ENCODE measurements around the gene RBM19.

The RBM19 gene

DNA sequence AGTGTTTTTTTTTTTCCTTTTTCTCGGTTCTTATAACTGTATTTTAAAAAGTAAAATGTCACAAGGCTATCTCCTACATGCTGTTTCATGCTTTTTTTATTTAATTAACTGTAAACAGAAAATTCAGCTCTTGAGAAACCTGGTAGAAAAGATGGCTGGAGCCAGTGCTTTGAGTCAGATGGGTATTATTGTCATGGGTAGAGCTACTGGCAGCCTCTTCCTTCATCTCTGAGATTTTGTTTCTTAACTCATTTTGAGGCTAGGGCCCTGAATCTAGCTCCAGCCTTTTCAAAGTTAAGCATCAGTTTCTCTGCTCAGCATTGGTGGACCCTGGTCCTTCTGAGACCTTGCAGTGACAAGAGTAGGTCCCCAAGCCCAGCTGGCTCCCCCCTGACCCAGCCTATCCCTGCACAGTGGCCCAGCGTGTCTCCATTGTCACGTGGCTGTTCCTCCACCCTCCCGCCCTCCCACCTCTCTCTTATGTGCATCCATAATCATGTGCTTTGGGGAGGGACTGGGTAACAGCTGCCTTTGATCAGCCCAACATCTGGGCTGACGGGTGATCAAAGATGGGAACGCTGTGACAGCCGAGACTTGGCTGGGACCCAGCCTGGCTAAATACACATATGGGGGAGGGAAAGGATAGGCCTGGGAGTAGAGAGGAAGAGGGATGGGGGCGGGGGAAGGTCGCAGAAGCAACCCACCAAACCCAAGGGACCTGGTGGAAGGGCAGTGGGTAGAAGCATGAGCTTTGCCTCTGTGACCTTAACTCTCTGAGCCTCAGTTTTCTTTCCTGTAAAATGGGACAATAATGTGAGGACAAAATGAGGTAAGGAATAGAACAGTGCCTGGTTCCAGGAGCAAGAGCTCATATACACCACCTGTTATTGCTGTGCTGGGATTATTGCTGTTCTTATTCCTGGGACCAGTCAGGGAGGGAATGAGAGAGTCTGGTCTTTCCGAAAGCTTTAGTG is 24.4 kb upstream of the RBM19 start:
- Histone ChIP-seq H3K9ac (ENCODE audit: low read length) (no peak overlapping the region), H2AFZ (ENCODE audit: low read length) (no peak overlapping the region), H3K27me3 (ENCODE audit: insufficient read depth, low read length) (peaks cover 5% of the 10 kb centered on the region; the same call in 1 of the 2 replicates), H3K4me3 (ENCODE audit: low read depth, low read length, poor library complexity, severe bottlenecking) (no peak overlapping the region), H3K9me3 (ENCODE audit: low read length) (no peaks in the 10 kb centered on the region), H3K79me2 (ENCODE audit: insufficient read depth, low read length) (no peaks in the 10 kb centered on the region), H3K27ac (ENCODE audit: low read depth, low read length, poor library complexity, severe bottlenecking) (no peak overlapping the region), H3K36me3 (ENCODE audit: insufficient read depth, low read length) (no peaks in the 10 kb centered on the region), H3K9me2 (ENCODE audit: low read depth, low read length) (no peaks in the 10 kb centered on the region), H3K4me1 (ENCODE audit: insufficient read depth, low read length, severe bottlenecking) (no peaks in the 10 kb centered on the region), H3K4me2 (ENCODE audit: low read length) (no peak overlapping the region), H4K20me1 (ENCODE audit: insufficient read depth, low read length) (no peaks in the 10 kb centered on the region), H3F3A (ENCODE audit: insufficient read depth, low read length) (no peaks in the 10 kb centered on the region)
- TF ChIP-seq EZH2 (IDR thresholded peaks at IDR 0.05; ENCODE audit: borderline replicate concordance, low read length), result no peak
- TF ChIP-seq, protein P1, sequence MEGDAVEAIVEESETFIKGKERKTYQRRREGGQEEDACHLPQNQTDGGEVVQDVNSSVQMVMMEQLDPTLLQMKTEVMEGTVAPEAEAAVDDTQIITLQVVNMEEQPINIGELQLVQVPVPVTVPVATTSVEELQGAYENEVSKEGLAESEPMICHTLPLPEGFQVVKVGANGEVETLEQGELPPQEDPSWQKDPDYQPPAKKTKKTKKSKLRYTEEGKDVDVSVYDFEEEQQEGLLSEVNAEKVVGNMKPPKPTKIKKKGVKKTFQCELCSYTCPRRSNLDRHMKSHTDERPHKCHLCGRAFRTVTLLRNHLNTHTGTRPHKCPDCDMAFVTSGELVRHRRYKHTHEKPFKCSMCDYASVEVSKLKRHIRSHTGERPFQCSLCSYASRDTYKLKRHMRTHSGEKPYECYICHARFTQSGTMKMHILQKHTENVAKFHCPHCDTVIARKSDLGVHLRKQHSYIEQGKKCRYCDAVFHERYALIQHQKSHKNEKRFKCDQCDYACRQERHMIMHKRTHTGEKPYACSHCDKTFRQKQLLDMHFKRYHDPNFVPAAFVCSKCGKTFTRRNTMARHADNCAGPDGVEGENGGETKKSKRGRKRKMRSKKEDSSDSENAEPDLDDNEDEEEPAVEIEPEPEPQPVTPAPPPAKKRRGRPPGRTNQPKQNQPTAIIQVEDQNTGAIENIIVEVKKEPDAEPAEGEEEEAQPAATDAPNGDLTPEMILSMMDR (IDR thresholded peaks at IDR 0.05; ENCODE audit: low read length), result no peak

- no peak overlapping the region for H3K9ac ChIP-seq (ENCODE audit: low read length)
- H3K27ac ChIP-seq (ENCODE audit: low read depth, low read length, poor library complexity, severe bottlenecking), result no peak overlapping the region
- H3K4me3 ChIP-seq (ENCODE audit: low read depth, low read length, poor library complexity, severe bottlenecking), result no peak overlapping the region
- H2AFZ ChIP-seq (ENCODE audit: low read length), result no peak overlapping the region
- no peaks in the 10 kb centered on the region for H3K79me2 ChIP-seq (ENCODE audit: insufficient read depth, low read length)
- H3K4me1 ChIP-seq (ENCODE audit: insufficient read depth, low read length, severe bottlenecking), result no peaks in the 10 kb centered on the region
- H3K4me2 ChIP-seq (ENCODE audit: low read length), result no peak overlapping the region
- no peaks in the 10 kb centered on the region for H3K36me3 ChIP-seq (ENCODE audit: insufficient read depth, low read length)
- H4K20me1 ChIP-seq (ENCODE audit: insufficient read depth, low read length), result no peaks in the 10 kb centered on the region
- TF ChIP-seq, protein P1 (IDR thresholded peaks at IDR 0.05; ENCODE audit: low read length), result no peak
- no peak for TF ChIP-seq EZH2 (IDR thresholded peaks at IDR 0.05; ENCODE audit: borderline replicate concordance, low read length)
- no peaks in the 10 kb centered on the region for H3K9me2 ChIP-seq (ENCODE audit: low read depth, low read length)
- no peaks in the 10 kb centered on the region for H3K9me3 ChIP-seq (ENCODE audit: low read length)
- peaks cover 5% of the 10 kb centered on the region; the same call in 1 of the 2 replicates for H3K27me3 ChIP-seq (ENCODE audit: insufficient read depth, low read length)
- H3F3A ChIP-seq (ENCODE audit: insufficient read depth, low read length), result no peaks in the 10 kb centered on the region
Measured at GRCh38 chr12:113988976-113989375, 22.9 kb upstream of the RBM19 start.

DNA sequence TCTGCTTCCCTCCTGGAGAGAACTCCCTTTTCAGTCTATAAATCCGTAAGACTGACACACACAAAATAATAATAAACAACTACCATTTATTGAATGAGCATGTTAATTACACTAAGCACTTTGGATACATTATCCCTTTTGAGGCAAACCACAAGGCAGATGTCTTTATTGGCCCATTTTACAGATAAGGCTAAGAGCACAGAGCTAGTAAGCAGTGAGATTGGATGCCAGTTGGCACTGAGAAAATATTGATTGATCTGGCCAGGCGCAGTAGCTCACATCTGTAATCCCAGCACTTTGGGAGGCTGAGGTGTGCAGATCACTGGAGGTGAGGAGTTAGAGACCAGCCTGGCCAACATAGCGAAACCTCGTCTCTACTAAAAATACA is 21.9 kb upstream of the RBM19 start:
- peaks cover 3% of the 10 kb centered on the region; the same call in 1 of the 2 replicates for H3K27me3 ChIP-seq (ENCODE audit: insufficient read depth, low read length)
- H3K9me3 ChIP-seq (ENCODE audit: low read length), result no peaks in the 10 kb centered on the region
- no peak overlapping the region for H3K4me2 ChIP-seq (ENCODE audit: low read length)
- H3K79me2 ChIP-seq (ENCODE audit: insufficient read depth, low read length), result no peaks in the 10 kb centered on the region
- TF ChIP-seq, protein P1 (IDR thresholded peaks at IDR 0.05; ENCODE audit: low read length), result no peak
- no peak for TF ChIP-seq EZH2 (IDR thresholded peaks at IDR 0.05; ENCODE audit: borderline replicate concordance, low read length)
- H3K4me3 ChIP-seq (ENCODE audit: low read depth, low read length, poor library complexity, severe bottlenecking), result no peak overlapping the region
- no peaks in the 10 kb centered on the region for H3F3A ChIP-seq (ENCODE audit: insufficient read depth, low read length)
- H3K9me2 ChIP-seq (ENCODE audit: low read depth, low read length), result no peaks in the 10 kb centered on the region
- H3K4me1 ChIP-seq (ENCODE audit: insufficient read depth, low read length, severe bottlenecking), result no peaks in the 10 kb centered on the region
- H3K27ac ChIP-seq (ENCODE audit: low read depth, low read length, poor library complexity, severe bottlenecking), result no peak overlapping the region
- H3K36me3 ChIP-seq (ENCODE audit: insufficient read depth, low read length), result no peaks in the 10 kb centered on the region
- H3K9ac ChIP-seq (ENCODE audit: low read length), result no peak overlapping the region
- no peaks in the 10 kb centered on the region for H4K20me1 ChIP-seq (ENCODE audit: insufficient read depth, low read length)
- H2AFZ ChIP-seq (ENCODE audit: low read length), result no peak overlapping the region
